Osteocyte (in vitro differentiated cells): Measurements from ENCODE around the gene CTSG. TPM values are rescaled to one million over a fixed set of nuclear protein-coding genes. Genes with fewer than 3 reads are reported as not detected.

ENCODE experiments used
- DNase-seq: peaks from one replicate; pipeline ENCODE4 v3.0.0; 2021; ENCODE audit warnings: mixed read lengths; ENCODE audit not compliant: unreplicated experiment; ENCODE audit errors: extremely low spot score
- H3K27ac Mint-ChIP-seq: one replicate; pipeline ENCODE4 v1.8.0; 2021; ENCODE audit warnings: mild to moderate bottlenecking, mixed read lengths; ENCODE audit not compliant: unreplicated experiment
- H3K27me3 Mint-ChIP-seq: one replicate; pipeline ENCODE4 v1.8.0; 2021; ENCODE audit warnings: mixed read lengths; ENCODE audit not compliant: unreplicated experiment
- H3K36me3 Mint-ChIP-seq: one replicate; pipeline ENCODE4 v1.8.0; 2021; ENCODE audit warnings: mixed read lengths; ENCODE audit not compliant: unreplicated experiment
- H3K4me1 Mint-ChIP-seq: one replicate; pipeline ENCODE4 v1.8.0; 2021; ENCODE audit warnings: mixed read lengths; ENCODE audit not compliant: unreplicated experiment
- H3K4me3 Mint-ChIP-seq: one replicate; pipeline ENCODE4 v1.8.0; 2021; ENCODE audit warnings: mild to moderate bottlenecking, moderate library complexity, mixed read lengths; ENCODE audit not compliant: unreplicated experiment
- H3K9me3 Mint-ChIP-seq: one replicate; pipeline ENCODE4 v1.8.0; 2021; ENCODE audit warnings: mixed read lengths; ENCODE audit not compliant: unreplicated experiment
- CTCF ChIP-seq: fragments of 200-600 bp; sonication (generic); IDR thresholded peaks from 2 replicates; pipeline ENCODE4 v1.5.0; 2021; ENCODE audit warnings: antibody characterized with exemption, mild to moderate bottlenecking, moderate library complexity
- total RNA-seq: library from RNA; stranded (reverse); gene quantifications from 2 replicates; pipeline ENCODE4 v1.2.1, GENCODE V29; 2021

Gene CTSG
- total RNA-seq, 1 donor from 2014 or later = not detected

GRCh38 chr14:24609655-24610344 lies 33.8 kb upstream of the CTSG start, which contains the start of gene GZMH:
Gene GZMH, minus strand, starts transcription at chr14:24609685. Its CDS starts 72 bp downstream, at chr14:24609613.
- Mint-ChIP-seq H3K36me3 (no peaks in the 10 kb centered on the region), H3K4me1 (no peaks in the 10 kb centered on the region), H3K4me3 (no peak within 1 kb of the TSS), H3K27ac (no peak within 1 kb of the TSS), H3K27me3 (no peaks in the 10 kb centered on the region), H3K9me3 (no peaks in the 10 kb centered on the region)
- DNase-seq = no peak
- no peak for TF ChIP-seq CTCF

GRCh38 chr14:24607635-24608514 lies 31.8 kb upstream of the CTSG start:
- no peaks in the 10 kb centered on the region for H3K36me3 Mint-ChIP-seq
- H3K27ac Mint-ChIP-seq = no peak overlapping the region
- no peaks in the 10 kb centered on the region for H3K4me1 Mint-ChIP-seq
- no peak for DNase-seq
- TF ChIP-seq CTCF = no peak
- H3K27me3 Mint-ChIP-seq = no peaks in the 10 kb centered on the region
- H3K9me3 Mint-ChIP-seq = no peaks in the 10 kb centered on the region
- no peak overlapping the region for H3K4me3 Mint-ChIP-seq

- Mint-ChIP-seq H3K27me3 (no peaks in the 10 kb centered on the region), H3K36me3 (no peaks in the 10 kb centered on the region), H3K9me3 (no peaks in the 10 kb centered on the region), H3K27ac (no peak overlapping the region), H3K4me1 (no peaks in the 10 kb centered on the region), H3K4me3 (no peak overlapping the region)
- no peak for TF ChIP-seq CTCF
- DNase-seq = no peak
Measured at GRCh38 chr14:24607081-24607480, 31.0 kb upstream of the CTSG start.

- Mint-ChIP-seq H3K4me1 (no peaks in the 10 kb centered on the region), H3K4me3 (no peak overlapping the region), H3K36me3 (no peaks in the 10 kb centered on the region), H3K27me3 (no peaks in the 10 kb centered on the region), H3K9me3 (no peaks in the 10 kb centered on the region), H3K27ac (no peak overlapping the region)
- DNase-seq = no peak
- TF ChIP-seq CTCF = no peak
Measured at GRCh38 chr14:24606297-24606696, 30.2 kb upstream of the CTSG start.
